ENCODE data around the gene DMBX1. TPM values are rescaled to one million over a fixed set of nuclear protein-coding genes. Genes with fewer than 3 reads are reported as not detected.

Gene DMBX1
- total and polyA plus RNA-seq, 3 donors from 2014 or later = 1.1 to 2.0 (median 1.7) TPM

DNA sequence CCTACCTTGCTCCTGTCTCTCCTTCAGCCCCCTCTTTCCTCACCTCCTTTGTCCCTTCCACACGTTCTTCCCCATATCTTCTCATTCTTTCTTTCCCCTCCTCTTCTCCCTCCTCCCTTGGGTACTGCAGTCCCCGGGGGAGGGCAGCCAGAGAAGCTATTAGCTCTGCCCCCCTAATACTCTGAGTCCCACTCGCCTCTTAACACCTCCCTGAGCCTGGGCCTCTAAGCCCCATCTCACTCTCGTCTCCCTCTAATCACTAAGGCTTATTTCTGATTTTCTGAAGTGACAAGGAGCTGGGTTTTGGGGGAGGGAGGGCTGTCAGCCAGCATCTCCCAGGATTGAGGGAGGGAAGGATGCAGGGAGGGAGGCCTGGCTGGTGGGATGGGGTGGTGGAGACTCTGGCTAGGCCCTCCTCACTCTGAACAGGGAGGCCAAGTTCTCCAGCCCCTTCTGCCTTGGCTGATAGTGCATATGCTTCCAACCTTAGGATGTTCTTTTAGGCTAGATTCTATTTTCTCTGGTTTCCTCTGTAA lies 25.6 kb upstream of the DMBX1 start:
- H3K27me3 ChIP-seq = no peaks in the 10 kb centered on the region
- intact Hi-C loops (cut with DNase I; ENCODE audit: low total_unique reads) = no loop called here

DNA sequence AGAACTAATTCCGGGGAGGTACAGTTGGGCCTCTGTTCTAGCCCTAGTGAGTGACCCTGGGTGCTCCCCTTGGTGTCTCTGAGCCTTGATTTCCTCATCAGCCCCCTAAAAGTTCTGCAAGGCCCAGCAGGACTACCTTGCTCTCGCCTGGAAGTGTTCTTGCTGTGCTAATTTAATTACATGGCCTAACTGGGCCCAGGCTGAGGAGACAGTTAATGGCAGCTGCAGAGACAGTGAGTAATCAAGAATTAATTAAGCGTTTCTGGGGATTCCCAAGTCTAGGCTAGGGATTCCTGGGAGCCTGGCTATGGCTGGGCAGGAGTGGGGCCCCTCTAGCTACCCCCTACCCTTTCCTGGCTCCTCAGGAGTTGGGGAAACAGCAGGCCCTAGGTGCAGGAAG lies 24.7 kb upstream of the DMBX1 start:
- DNase-seq = no peak
- TF ChIP-seq, protein P1, sequence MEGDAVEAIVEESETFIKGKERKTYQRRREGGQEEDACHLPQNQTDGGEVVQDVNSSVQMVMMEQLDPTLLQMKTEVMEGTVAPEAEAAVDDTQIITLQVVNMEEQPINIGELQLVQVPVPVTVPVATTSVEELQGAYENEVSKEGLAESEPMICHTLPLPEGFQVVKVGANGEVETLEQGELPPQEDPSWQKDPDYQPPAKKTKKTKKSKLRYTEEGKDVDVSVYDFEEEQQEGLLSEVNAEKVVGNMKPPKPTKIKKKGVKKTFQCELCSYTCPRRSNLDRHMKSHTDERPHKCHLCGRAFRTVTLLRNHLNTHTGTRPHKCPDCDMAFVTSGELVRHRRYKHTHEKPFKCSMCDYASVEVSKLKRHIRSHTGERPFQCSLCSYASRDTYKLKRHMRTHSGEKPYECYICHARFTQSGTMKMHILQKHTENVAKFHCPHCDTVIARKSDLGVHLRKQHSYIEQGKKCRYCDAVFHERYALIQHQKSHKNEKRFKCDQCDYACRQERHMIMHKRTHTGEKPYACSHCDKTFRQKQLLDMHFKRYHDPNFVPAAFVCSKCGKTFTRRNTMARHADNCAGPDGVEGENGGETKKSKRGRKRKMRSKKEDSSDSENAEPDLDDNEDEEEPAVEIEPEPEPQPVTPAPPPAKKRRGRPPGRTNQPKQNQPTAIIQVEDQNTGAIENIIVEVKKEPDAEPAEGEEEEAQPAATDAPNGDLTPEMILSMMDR (IDR thresholded peaks at IDR 0.05) = no peak
- no peak for TF ChIP-seq POLR2A (IDR thresholded peaks at IDR 0.05)
- Histone ChIP-seq H3K36me3 (ENCODE audit: low read depth, missing control alignments) (no peaks in the 10 kb centered on the region), H3K4me3 (no peak overlapping the region), H3K27ac (no peak overlapping the region), H3K4me1 (peaks cover 10% of the 10 kb centered on the region), H3K27me3 (no peaks in the 10 kb centered on the region), H3K9me3 (no peaks in the 10 kb centered on the region)
- 84 to 95% methylated on average over 3 of the region's 3 CpGs for WGBS, 2 donors
- intact Hi-C loops (cut with DNase I; ENCODE audit: low total_unique reads) = no loop called here

More for the DNA sequence above, 25.6 kb upstream of the DMBX1 start:
- TF ChIP-seq, protein P1 (IDR thresholded peaks at IDR 0.05) = no peak
- no peak for TF ChIP-seq POLR2A (IDR thresholded peaks at IDR 0.05)
- no peaks in the 10 kb centered on the region for H3K36me3 ChIP-seq (ENCODE audit: low read depth, missing control alignments)
- peaks cover 10% of the 10 kb centered on the region for H3K4me1 ChIP-seq
- 79 to 87% methylated on average over 4 of the region's 4 CpGs for WGBS, 2 donors
- H3K27ac ChIP-seq = no peak overlapping the region
- H3K4me3 ChIP-seq = no peak overlapping the region
- no peak for DNase-seq
- H3K9me3 ChIP-seq = no peaks in the 10 kb centered on the region

DNA sequence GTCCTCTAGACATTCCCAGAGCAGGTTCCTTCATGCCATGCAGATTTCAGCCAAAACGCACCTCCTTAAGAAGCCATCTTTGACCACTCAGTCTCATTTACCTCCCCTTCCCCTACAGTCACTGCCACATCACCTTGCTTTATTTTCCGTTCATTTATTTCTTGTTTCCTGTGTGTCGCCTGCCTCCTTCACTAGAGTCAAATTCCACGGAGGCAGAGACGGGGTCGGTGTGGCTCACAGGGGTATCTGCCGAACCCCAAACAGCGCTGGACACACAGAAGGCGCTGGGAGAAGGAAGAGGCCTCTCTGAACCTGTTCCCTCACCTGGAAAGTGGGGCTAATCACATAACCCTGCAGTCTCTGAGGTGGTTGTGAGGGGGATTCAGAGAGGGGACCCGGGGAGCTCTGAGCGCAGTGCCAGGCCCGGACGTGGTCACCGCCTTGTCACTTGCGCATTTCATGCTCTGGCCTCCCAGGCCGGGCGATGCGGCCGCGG lies 23.6 kb upstream of the DMBX1 start:
- Histone ChIP-seq H3K27me3 (no peaks in the 10 kb centered on the region), H3K27ac (no peak overlapping the region), H3K9me3 (no peaks in the 10 kb centered on the region), H3K4me1 (peaks cover 10% of the 10 kb centered on the region), H3K36me3 (ENCODE audit: low read depth, missing control alignments) (no peaks in the 10 kb centered on the region), H3K4me3 (peak overlapping the region; percentile 57 to 73)
- intact Hi-C loops (cut with DNase I; ENCODE audit: low total_unique reads) = no loop called here
- no peak for TF ChIP-seq POLR2A (IDR thresholded peaks at IDR 0.05)
- TF ChIP-seq, protein P1 (IDR thresholded peaks at IDR 0.05) = no peak
- no peak for DNase-seq
- 37 to 42% methylated on average over 9 to 20 of the region's 20 CpGs for WGBS, 2 donors

DNA sequence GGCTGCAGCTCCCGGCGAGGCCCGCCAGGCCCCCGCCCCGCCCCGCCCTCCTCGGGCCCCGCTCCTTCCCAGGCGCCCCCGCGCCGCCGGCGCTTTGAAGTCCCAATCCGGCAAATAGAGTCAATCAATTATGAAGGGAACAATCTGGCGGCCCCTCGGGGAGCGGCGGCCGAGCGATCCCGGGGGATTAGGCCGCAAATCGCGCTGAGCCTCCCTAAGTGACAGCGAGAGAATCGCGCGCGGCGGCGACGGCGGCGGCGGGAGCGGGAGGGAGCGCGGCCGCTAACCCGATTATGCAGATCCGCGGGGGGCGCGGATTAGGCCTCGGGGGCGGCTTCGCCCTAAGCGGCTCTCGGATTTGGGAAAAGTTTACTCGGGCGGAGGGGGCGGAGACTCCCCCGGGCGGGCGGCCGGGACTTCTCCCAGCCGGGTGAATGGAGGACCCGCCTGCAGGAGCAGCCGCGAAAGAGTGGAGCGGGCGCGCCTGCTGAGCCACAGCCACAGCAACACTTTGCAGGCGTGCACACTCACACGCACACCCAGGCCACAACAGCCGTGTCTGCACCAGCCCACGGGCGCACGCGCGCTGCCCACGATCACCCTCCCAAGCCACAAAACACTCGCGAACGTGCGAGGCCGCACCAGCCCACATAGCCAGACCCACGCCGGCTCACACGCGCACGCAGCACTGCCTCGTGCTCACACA lies 23.0 kb upstream of the DMBX1 start:
- H3K9me3 ChIP-seq = no peaks in the 10 kb centered on the region
- H3K4me3 ChIP-seq = peak overlapping the region; percentile 57 to 73
- TF ChIP-seq, protein P1 (IDR thresholded peaks at IDR 0.05) = no peak
- TF ChIP-seq POLR2A (IDR thresholded peaks at IDR 0.05) = no peak
- peaks cover 10% of the 10 kb centered on the region for H3K4me1 ChIP-seq
- H3K27me3 ChIP-seq = no peaks in the 10 kb centered on the region
- no peak overlapping the region for H3K27ac ChIP-seq
- 1 to 10% methylated on average over 11 to 78 of the region's 84 CpGs for WGBS, 2 donors
- no peaks in the 10 kb centered on the region for H3K36me3 ChIP-seq (ENCODE audit: low read depth, missing control alignments)
- DNase-seq = peak; percentile 40
- intact Hi-C loops (cut with DNase I; ENCODE audit: low total_unique reads) = no loop called here

DNA sequence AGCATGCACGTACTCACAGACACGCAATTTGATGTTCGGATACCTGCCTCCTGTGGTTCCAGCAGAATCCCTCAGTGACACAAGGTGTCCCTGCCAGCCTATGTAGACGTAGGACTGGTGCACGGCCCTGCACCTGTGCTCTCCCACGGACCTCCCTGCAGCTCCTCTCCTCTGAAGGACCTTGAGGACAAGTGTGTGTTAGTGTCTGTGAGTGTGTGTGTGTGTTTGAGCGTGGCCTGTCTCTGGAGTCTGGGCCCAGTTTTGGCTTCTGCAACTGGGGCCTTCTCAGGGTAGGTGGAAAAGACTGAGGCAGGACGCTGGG lies 22.5 kb upstream of the DMBX1 start:
- H3K27ac ChIP-seq = no peak overlapping the region
- WGBS, 2 donors = 28% methylated on average over 4 to 8 of the region's 8 CpGs
- peaks cover 10% of the 10 kb centered on the region for H3K4me1 ChIP-seq
- TF ChIP-seq, protein P1 (IDR thresholded peaks at IDR 0.05) = no peak
- no peak for TF ChIP-seq POLR2A (IDR thresholded peaks at IDR 0.05)
- intact Hi-C loops (cut with DNase I; ENCODE audit: low total_unique reads) = no loop called here
- no peaks in the 10 kb centered on the region for H3K9me3 ChIP-seq
- DNase-seq = no peak
- no peaks in the 10 kb centered on the region for H3K27me3 ChIP-seq
- H3K36me3 ChIP-seq (ENCODE audit: low read depth, missing control alignments) = no peaks in the 10 kb centered on the region
- H3K4me3 ChIP-seq = peak overlapping the region; percentile 57 to 73
